GM21786 (cell line): ENCODE data around the gene TAAR1.
"Not testable (repeated sequence)": the region's sequence is repeated elsewhere in the genome, so short reads cannot be mapped to it uniquely, and the experiment has no call there.

Source experiments
- ATAC-seq: cut with Tn5 transposase; IDR thresholded peaks from one replicate; pipeline ENCODE4 v1.9.1; 2021; ENCODE audit not compliant: unreplicated experiment

The TAAR1 gene, protein sequence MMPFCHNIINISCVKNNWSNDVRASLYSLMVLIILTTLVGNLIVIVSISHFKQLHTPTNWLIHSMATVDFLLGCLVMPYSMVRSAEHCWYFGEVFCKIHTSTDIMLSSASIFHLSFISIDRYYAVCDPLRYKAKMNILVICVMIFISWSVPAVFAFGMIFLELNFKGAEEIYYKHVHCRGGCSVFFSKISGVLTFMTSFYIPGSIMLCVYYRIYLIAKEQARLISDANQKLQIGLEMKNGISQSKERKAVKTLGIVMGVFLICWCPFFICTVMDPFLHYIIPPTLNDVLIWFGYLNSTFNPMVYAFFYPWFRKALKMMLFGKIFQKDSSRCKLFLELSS

DNA sequence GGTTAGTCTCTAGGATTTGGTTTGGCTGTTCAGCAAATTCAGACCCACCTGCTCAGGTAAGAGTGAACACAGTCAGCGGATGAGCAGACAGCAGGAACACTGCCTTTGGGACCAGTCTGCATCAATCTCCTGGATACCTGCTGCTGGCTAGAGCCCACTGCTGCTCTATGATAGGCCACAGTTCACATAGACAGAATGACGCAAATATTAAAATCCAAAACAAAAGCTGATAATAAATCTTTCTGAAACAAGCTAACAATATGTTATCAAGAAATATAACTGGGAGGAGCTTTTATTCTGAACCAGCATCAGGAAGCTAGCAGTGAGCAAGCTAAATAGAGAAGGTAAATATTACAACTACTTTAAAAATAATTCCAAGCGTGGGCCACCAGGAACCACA is at the start of gene TAAR1:
TSS of gene TAAR1 (minus strand) at position 101 of the 400 bp plus-strand sequence. CDS start 13,179 bp downstream, outside the sequence.
- ATAC-seq = no peak

DNA sequence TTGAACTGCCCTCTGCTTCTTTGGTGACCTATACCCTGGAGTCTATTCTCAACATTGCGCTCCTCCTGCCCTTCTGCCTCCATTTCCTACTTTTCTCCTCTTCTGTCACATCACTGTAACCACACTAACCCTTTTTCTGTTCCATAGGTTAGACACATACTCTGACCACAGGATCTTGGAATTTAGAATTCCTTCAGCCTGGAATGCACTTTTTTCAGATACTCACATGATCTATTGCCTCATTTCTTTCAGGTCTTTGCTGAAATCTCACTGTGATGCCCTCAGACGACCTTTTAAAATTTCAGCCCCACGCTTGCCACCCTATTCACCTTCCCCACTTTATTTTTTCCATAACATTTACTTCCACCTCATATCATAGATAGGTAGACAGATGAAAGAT is 49.8 kb upstream of the TAAR1 start:
- no peak for ATAC-seq

DNA sequence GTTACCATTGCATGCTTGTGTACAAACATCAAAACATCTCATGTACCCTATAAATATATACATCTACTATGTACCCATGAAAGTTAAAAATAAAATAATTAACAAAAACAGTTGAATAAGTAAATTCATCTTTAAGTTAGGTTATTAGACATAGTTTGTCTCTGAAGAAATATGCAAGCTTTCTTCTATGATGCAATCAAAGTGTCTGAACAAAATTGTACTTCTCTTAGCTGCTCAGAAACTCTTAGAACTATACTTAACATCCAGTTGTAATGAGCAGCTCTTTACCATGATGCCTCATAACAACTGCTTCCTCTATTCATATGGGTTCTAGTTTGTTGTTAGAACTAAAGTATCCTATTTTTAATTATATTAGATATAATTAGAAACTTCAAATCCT is 49.0 kb upstream of the TAAR1 start:
- ATAC-seq = no peak

DNA sequence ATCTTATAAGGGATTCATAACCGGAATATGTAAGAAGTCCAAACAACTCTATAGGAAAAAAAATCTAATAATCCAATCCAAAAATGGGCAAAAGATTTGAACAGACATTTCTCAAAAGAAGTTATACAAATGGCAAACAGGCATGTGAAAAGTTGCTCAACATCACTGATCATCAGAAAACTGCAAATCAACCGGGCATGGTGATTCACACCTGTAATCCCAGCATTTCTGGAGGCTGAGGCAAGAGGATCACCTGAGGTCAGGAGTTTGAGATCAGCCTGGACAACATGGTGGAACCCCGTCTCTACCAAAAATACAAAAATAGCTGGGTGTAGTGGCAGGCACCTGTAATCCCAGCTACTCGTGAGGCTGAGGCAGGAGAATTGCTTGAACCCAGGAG is 47.8 kb upstream of the TAAR1 start:
- not testable (repeated sequence) for ATAC-seq

DNA sequence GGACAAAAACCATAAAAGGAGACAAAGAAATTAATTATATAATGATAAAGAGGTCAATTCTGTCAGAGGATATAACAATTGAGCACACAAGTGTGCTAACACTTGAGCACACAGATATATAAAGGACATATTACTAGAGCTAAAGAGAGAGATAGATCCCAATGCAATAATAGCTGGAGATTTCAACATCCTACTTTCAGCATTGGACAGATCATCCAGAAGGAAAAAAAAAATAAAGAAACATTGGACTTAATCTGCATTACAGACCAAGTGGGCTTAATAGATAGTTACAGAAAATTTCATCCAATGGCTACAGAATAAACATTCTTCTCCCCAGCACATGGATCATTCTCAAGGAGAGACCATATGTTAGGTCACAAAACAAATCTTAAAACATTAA is 45.0 kb upstream of the TAAR1 start:
- no peak for ATAC-seq

DNA sequence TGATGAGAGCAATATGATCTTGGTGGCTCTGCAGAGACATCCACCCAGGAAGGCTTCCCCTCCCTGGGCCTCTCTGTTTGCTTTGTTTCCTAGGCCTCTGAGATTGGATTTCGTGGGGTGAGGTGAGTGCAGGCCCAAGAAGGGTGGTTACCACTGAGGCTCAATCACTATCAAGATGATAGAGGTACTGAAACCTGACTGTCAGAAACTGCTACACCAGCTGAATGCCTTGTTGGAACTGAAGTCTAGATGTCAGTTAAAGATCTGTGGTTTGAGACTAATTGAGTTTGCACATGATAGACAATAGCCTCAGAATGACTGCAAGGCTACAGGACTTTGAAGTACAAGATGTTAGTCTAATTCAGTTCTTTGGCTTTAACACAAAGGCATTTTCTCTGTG is 39.6 kb upstream of the TAAR1 start:
- no peak for ATAC-seq

DNA sequence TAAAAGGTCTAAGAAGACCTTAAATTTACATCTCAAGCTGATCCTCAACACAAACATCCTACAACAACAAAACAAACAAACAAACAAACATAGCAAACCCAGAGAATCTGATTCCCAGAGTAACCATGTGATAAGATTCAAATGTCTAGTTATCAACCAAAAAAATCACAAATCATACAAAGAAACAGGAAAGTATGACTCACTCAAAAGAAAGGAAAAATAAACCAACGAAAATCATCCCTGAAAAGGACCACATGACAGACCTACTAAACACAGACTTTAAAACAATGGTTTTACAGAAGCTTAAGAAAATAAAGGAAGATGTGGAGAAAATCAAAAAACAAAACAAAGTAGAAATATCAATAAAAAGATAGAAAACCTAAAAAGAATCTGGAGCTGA is 36.8 kb upstream of the TAAR1 start:
- ATAC-seq = no peak

DNA sequence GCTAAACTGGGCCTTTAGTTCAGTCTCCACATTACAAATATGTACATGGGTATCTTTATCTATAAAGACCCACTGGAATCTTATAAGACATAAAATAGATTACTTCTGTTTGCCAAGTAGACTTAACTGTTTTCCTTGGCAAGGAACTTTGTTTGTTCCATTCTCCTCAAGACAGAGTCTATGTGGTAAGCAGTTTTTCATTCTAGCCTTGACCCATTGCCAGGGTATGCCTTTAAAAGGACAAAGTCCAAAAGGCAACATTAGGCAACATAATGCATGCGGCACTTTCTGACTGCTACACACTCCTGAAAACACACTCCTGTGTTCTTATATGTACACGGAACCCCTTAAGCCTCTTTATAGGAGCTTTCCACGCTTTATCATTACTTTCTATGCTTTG is 34.5 kb upstream of the TAAR1 start:
- no peak for ATAC-seq

DNA sequence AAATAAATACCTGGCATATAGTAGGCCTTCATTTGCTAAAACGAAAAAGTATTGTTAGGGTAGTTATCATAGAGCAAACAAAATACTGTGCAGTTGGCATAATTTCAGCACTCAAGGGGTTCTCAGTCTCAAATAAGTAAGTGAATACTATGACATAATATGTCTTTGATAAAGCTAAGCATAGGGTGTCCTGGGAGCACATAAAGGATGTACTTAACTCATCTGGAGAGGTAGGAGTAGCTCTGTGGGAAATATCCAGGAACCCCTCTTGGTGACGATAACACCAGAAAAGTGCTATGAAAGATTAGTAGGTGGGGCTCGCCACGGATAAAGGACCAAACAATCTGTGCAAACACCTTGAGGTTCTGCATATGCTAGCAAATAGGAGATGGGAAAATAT is 31.7 kb upstream of the TAAR1 start:
- no peak for ATAC-seq

DNA sequence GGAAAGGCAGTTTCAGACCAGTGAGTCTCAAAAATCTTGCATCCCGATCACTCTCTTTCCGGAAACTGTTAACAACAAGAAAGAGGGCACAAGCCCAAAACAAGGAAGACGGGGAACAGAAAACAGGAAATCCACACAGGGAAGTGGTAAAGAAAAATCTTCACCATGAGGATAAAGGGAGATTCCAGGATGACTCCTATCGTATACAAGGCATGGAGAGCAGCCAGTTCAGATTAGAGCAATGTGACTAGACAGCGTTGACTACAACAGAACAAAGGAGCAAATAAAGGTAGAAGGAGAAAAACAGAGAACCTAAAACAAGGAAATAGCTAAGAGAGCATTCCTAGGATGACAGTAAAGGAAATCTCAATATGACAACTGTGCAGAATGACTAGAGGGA is 28.3 kb upstream of the TAAR1 start:
- no peak for ATAC-seq

DNA sequence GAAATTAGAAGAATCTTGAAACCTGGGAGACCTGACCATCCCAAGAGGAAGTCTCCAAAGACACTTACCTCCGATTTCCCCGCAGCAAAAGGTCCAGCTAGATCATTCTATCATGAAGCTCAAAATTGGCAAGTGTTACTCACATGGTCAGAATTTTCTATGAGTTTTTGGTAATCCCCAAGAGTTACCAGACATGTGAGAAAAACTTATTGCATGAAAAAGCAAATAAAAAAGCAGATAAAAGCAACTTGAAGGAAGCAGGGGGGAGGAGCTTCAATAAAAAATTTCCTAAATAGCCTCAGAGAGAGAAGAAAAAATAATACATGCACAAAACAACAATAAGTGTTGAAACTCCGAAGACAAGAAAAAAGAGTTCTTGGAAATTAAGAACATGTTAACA is 27.5 kb upstream of the TAAR1 start:
- ATAC-seq = no peak

DNA sequence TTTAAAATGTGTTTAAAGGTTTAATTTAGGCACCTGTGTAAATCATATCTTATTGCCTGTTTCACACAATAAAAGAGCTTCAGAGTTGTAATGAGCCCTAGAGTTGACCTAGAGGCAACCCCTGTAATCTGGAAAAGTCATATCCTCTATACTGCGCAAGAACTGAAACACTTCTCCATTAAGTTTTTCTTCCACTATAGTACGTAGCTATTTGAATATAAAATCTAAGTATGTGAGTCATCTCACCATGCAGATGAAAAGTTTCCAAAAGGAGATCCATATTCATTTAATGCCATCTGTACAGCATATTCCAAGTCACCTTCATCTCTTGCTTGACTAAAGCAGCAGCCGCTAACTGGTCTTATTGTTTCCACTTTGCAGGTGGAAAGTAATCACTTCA is 26.0 kb upstream of the TAAR1 start:
- no peak for ATAC-seq

DNA sequence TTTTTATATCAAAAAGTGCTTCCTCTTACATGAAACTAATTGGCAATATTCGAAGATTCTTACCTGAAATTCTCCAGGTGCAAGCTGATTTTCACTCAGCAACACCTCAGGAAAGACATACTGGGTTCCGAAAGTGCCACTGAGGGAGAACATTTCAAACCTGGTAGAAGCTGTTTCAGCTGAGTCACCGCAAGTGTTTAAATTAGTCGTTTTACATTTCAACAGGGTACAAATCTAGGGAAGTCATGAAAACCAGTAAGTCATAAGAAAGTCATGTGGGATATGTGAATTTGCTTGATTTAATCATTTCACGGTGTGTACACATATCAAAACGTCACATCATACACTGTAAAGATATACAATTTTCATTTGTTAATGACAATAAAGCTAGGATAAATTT is 25.3 kb upstream of the TAAR1 start:
- ATAC-seq = no peak

DNA sequence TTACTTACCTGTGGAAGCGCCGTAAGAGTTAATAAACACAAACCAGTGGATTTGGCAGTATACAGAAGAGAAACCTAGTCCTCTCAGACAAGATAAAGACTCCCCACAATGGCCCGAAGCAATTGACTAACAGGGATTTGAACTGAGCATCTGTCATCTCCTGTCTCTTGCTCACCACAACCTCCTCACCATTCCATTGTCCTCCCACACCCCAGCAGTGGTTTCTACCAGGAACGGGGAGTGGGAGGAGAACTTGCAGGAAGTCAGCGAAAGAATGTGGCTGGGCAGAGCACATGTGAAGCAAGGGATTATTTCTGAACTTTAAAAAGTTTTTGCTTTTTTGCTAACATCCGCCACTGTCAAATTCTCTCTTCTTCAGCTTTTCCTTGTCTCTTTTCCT is 24.6 kb upstream of the TAAR1 start:
- no peak for ATAC-seq

DNA sequence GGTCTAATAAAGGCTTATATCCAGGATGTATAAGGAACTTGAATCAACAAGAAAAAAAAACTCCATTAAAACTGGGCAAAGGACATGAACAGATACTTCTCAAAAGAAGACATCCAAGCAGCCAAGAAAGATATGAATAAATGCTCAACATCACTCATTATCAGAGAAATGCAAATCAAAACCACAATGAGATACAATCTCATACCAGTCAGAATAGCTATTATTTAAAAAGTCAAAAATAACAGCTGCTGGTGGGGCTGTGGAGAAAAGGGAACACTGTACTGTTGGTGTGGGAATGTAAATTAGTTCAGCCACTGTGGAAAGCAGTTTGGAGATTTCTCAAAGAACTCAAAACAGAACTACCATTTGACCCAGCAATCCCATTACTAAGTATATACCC is 20.1 kb upstream of the TAAR1 start:
- not testable (repeated sequence) for ATAC-seq

DNA sequence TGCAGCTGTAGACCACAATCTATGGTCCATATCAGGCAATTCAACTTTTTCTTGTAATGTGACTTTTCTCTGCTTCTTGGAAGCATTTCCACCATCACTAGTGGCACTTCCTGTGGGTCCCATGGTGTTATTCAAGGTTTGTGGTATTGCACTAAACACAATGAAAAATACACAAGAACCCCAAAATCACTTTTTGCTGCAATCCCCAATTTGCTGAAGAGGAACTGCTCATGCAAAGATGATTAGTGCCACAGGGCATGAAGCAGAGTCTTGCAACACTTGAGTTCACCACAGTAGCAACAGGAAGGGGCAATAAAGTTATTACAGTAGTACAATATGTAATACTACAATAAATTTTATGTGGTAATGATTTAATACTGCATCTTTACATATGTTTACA is 16.8 kb upstream of the TAAR1 start:
- ATAC-seq = no peak

DNA sequence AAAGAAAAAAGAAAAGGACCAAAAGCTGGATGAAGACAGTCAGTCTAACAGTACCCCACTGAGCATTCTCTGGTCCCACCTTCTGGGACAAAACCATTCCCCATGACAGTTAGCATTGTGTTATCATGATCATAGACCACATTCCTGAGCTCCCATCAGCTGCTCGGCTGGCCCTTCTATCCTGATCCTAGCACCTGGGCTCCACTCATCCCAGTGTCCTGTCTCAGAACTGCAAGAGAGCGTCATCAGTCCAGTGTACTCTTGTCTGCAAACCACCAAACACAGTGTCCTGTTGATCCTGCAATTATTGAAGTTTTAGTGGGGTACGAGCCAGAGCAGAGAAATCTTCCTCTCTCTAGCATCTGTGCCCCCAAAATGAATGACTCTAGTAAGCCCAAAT is 16.0 kb upstream of the TAAR1 start:
- no peak for ATAC-seq

DNA sequence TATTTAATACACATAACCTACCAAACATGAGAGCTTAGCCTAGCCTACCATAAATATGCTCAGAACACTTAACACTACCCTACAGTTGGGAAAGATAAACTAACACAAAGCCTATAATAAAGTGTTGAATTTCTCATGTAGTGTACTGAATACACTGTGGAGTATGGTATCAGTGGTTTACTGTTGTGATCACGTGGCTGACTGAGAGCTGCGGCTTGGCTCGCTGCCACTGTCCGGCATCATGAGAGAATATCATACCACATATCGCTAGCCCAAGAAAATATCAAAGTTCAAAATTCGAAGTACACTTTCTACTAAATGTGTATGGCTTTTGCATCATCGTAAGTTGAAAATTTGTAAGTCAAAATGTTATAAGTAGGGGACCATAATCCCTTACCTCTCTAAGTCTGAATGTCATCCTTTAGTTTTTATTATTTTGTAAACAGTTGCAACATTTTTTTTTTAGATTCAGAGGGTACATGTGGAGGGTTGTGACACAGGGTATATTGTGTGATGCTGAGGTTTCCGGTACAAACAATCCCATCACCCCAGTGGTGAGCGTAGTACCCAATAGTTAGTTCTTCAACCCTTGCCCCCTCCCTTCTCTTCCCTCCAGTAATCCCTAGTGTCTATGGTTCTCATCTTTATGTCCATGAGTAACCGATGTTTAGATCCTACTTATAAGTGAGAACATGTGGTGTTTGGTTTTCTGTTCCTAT is 14.6 kb upstream of the TAAR1 start:
- ATAC-seq = no peak

DNA sequence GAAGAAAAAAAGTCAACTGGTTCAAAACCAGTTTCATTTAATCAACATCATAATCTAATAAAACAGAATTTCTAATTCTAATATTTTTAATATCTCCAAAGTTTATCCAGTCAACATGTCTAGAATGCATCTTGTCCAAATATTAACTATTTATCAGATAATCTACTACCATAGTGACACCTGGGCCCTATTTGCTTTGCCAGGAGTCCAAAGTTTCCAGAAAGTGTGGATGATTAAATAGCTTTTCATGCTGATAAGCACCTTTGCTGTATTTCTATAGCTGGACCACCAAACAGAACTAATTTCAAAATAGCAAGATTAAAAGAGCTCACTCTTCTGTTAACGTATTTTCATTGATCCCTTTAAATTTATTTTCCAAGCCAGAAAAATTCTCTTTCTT is 12.3 kb upstream of the TAAR1 start:
- no peak for ATAC-seq

DNA sequence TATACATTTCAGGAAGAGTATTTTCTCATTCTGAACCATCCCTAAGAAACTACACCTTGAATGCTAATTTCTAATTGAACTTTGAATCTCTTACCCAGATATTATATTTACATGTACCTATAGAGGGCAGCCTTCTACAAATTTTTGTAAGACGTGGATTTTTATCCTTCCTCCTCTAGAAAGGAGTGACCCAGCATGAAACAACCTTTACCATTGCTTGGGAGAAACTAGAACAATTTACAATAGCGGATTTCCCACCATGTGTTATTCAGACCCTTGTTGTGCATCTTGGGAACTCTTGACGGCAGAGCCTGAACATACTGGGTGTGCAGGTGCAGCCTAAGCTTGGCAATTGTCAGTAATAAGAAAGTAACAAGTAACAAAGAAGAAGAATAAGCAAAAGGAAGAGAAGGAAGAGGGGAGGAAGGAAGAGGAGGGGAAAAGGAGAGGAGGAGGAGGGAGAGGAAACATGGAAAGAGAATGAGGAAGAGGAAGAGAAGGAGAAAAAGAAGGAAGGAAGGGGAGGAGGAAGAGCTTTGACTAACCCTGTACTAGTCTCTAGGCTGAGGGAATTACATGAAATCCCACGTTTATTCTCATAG is 10.8 kb upstream of the TAAR1 start:
- peak; percentile 80 for ATAC-seq

DNA sequence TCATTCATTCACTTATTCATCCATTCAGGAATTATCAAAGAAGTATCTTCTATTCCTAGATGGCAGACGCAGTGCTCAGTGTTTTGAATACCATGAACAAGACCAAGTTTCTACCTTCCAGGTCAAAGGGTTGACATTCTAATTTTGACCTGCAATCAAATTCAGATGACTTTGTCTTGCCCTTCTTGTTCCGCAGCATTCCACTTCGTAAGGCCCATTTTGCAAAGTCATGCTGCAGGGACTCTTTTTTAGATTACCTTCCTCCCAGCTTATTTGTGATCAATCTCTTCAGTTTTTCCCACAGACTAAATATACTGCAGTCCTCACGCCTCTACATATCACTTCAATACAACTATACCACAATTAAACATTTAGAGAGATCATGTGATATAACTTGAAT is 7.1 kb upstream of the TAAR1 start:
- ATAC-seq = no peak

DNA sequence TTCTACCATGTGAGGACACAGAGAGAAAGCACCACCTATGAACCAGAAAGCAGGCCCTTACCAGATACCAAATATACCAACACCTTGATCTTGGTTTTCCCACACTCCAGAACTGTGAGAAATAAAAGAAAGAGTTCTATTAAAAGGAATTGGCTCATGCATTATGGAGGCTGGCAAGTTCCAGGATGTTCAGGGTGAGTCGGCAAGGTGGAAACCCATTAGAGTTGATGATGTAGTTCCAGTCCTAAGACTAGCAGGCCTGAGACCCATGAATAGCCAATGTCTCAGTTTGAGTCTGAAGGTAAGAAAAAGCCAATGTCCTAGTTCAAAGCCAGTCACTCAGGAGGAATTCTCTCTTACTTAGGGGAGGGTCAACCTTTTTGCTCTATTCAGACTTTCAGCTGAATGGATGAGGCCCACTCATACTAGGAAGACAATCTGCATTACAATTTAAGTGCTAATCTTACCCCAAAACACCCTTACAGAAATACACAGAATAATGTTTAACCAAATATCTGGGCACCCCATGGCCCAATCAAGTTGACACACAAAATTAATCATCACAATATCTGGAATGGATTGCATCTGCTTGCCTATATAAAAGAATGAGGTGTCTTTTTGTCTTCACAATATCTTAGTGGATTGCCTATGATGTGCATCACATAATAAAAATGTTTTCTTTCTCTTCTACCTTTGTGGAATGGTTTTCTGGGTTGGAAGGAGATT is 5.5 kb upstream of the TAAR1 start:
- no peak for ATAC-seq
